ENCODE data around the gene B4GALNT2. TPM values are rescaled to one million over a fixed set of nuclear protein-coding genes. Genes with fewer than 3 reads are reported as not detected.

B4GALNT2 gene
- total RNA-seq, 1 donor from 2014 or later: not detected

DNA sequence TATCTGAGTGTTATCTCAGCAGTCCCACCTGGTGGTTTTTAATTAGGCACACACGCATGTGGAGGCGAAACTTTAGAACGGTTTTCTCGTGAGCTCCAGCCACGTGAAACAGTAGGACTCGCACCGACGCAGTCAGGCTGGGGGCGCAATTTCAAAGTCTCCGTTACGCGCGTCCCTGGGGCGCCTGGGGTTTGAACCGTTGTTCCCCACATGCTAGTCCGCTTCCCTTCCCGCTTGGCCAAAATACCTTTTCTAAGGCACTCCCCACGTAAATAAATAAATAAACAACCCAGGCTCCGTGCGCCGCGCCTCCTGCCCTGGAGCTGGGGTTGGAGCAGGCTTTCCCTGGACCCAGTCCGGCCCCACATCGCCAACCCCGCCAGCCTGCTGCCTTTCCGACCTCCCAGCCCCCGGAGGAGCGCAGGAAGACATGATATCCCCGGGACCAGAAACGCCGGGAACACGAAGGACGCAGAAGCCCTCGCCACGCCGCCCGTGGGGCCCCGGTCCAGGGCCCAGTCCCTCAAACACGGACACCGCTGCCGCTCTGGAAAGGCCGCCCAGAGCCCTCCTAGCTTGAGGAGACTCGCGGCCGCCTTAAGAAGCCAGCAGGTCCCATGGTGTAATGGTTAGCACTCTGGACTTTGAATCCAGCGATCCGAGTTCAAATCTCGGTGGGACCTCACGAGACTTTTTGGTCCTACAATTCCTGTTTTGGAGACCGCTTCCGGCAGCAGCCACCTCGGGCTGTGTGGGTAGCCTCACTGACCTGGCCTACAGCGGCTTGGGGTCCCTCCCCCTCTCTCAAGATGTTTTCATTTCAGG lies 59.6 kb downstream of the B4GALNT2 start:
- peak overlapping the region; percentile 93 for H3K27ac Mint-ChIP-seq
- no peaks in the 10 kb centered on the region for H3K36me3 Mint-ChIP-seq (ENCODE audit: low read depth)
- peak overlapping the region; percentile 84 for H3K4me3 Mint-ChIP-seq (ENCODE audit: low read depth)
- peak; percentile 81 for DNase-seq (ENCODE audit: low spot score)
- intact Hi-C loops (cut with micrococcal nuclease): loop anchor here (1.0 to 10.0 kb wide), 5 partner anchors 18 to 553 kb away; partner anchors contain the start of genes ABI3, GNGT2 and UBE2Z
- H3K9me3 Mint-ChIP-seq: no peaks in the 10 kb centered on the region
- H3K4me1 Mint-ChIP-seq (ENCODE audit: low read depth): peaks cover 37% of the 10 kb centered on the region
- no peaks in the 10 kb centered on the region for H3K27me3 Mint-ChIP-seq (ENCODE audit: low read depth)

DNA sequence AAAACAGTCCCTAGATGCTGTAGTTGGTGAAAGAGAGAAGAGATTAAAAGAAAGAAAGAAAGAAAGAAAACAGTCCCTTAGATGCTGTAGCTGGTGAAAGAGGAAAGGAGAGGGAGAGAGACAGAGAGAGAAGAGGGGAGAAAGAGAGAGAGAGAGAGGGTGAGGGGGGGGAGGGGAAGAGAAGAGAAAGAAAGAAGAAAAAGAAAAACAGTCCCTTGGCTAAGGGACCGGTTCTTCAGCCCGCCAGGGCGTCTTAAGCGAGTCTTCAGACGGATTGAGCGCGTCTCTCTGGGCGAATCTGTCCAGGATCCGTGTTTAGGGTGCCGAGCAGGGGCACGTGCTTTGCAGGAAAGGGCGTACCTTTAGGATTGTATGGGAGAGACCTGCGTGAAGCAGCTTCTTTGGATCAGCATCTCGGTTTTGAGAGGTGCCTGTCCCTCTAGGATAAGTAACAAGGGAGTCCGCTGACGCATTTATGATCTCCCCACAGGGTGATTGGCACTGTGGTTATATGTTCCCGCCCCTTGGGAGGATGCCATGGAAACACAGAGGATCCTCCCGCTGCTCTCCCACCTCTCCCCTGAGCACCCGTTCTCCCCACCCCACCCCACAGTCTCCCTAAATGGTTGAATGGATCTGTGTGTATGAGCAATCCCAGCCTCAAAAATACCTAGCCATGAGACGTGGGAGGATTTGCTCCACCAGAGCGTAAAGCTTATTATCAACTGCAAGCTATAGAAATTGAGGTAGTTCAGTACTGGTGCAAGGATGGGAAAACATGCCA lies 61.1 kb downstream of the B4GALNT2 start:
- no peaks in the 10 kb centered on the region for H3K36me3 Mint-ChIP-seq (ENCODE audit: low read depth)
- no peaks in the 10 kb centered on the region for H3K9me3 Mint-ChIP-seq
- peak overlapping the region; percentile 84 for H3K4me3 Mint-ChIP-seq (ENCODE audit: low read depth)
- DNase-seq (ENCODE audit: low spot score): no peak
- peaks cover 37% of the 10 kb centered on the region for H3K4me1 Mint-ChIP-seq (ENCODE audit: low read depth)
- H3K27me3 Mint-ChIP-seq (ENCODE audit: low read depth): no peaks in the 10 kb centered on the region
- intact Hi-C loops (cut with micrococcal nuclease): loop anchor here (2.0 to 10.0 kb wide), 5 partner anchors 25 to 551 kb away; partner anchors contain the start of gene UBE2Z
- H3K27ac Mint-ChIP-seq: peak overlapping the region; percentile 93

DNA sequence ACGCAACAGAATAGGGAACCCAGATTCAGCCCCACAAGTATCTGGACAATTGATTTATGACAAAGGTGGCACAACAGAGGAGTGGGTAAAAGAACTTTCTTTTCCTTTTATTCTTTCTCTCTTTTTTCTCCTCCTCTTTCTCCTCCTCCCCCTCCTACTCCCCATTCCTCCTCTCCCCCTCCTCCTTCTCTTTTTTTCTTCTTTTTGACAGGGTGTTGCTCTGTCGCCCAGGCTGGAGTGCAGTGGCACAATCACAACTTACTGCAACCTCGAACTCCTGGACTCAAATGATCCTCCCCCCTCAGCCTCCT lies 61.7 kb downstream of the B4GALNT2 start:
- H3K9me3 Mint-ChIP-seq: no peaks in the 10 kb centered on the region
- no peaks in the 10 kb centered on the region for H3K36me3 Mint-ChIP-seq (ENCODE audit: low read depth)
- intact Hi-C loops (cut with micrococcal nuclease): loop anchor here (2.0 to 10.0 kb wide), 5 partner anchors 25 to 551 kb away; partner anchors contain the start of gene UBE2Z
- peak overlapping the region; percentile 51 for H3K27ac Mint-ChIP-seq
- H3K4me3 Mint-ChIP-seq (ENCODE audit: low read depth): peak overlapping the region; percentile 50
- H3K4me1 Mint-ChIP-seq (ENCODE audit: low read depth): peaks cover 37% of the 10 kb centered on the region
- DNase-seq (ENCODE audit: low spot score): no peak
- H3K27me3 Mint-ChIP-seq (ENCODE audit: low read depth): no peaks in the 10 kb centered on the region

DNA sequence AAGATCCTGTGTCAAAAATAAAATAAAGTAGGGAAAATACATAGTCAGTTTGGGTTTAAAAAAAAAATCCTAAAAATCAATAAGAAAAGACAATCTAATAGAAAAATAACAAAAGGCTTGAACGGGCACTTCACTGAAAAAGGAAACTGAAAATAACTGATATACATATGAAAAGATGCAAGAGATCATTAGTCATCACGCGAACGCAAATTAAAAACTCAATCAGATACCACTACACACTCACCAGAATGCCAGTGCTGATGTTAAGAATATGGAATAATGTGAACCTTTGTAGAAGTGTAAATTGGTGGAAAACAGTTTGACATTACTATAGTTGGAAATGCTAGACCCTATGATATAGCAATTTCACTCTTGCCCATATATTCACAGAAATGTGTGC lies 63.2 kb downstream of the B4GALNT2 start:
- Mint-ChIP-seq H3K4me3 (ENCODE audit: low read depth) (no peak overlapping the region), H3K36me3 (ENCODE audit: low read depth) (no peaks in the 10 kb centered on the region), H3K9me3 (no peaks in the 10 kb centered on the region), H3K27ac (peak overlapping the region; percentile 71), H3K4me1 (ENCODE audit: low read depth) (peaks cover 34% of the 10 kb centered on the region), H3K27me3 (ENCODE audit: low read depth) (no peaks in the 10 kb centered on the region)
- no peak for DNase-seq (ENCODE audit: low spot score)
- intact Hi-C loops (cut with micrococcal nuclease): loop anchor here (2.0 to 10.0 kb wide), 4 partner anchors 23 to 549 kb away; partner anchors contain the start of gene UBE2Z

DNA sequence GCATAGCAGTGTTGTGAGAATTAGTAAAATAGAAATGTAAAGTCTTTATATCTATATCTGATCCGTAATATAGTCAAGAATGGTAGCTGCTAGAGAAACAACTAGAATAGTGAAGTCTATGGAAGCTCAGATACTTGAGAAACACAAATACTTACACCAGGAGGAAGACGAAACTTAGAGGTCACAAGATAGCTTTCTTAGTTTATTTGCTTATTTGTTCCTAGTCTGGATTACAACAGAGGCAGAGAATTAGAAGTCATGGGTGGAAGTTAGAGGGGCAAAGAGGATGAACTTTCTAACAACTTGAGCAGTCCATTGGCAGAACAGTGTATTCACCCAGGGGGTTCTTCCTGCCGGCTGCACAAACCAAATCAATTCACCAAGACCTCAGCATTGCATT lies 64.0 kb downstream of the B4GALNT2 start:
- Mint-ChIP-seq H3K4me3 (ENCODE audit: low read depth) (no peak overlapping the region), H3K36me3 (ENCODE audit: low read depth) (no peaks in the 10 kb centered on the region), H3K27me3 (ENCODE audit: low read depth) (no peaks in the 10 kb centered on the region), H3K4me1 (ENCODE audit: low read depth) (peaks cover 31% of the 10 kb centered on the region), H3K27ac (no peak overlapping the region), H3K9me3 (no peaks in the 10 kb centered on the region)
- intact Hi-C loops (cut with micrococcal nuclease): loop anchor here (10.0 kb wide), 3 partner anchors 292 to 548 kb away; partner anchors contain the start of gene UBE2Z
- no peak for DNase-seq (ENCODE audit: low spot score)

DNA sequence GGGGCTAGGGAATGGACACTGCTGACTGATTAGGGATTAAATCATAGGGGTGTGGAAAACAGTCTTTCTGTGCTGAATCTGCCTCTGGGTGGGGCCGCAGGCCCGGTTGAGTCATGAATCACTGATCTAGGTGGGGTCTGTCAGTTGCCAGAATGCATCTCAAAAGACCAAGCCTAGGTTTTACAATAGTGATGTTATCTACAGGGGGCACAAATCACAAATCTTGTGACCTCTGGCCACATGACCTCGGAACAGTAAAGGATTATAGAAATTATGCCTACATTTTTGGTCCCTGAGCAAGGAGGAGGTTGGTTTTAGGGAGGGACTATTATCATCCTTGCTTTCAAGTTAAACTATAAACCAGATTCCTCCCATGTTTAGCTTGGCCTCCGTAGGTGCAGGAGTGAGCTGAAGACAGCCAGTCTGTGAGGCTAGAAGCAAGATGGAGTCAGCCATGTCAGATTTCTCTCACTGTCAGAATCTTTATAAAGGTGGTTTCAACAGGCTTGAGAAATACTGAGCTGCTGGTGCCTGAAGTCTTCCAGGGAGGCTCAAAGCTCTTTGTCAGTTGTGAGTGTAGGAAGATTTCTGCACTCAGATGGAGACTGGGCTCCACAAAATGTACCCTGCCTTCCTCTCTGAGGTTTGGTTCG lies 64.9 kb downstream of the B4GALNT2 start:
- intact Hi-C loops (cut with micrococcal nuclease): loop anchor here (10.0 kb wide), 3 partner anchors 293 to 547 kb away; partner anchors contain the start of gene UBE2Z
- Mint-ChIP-seq H3K4me3 (ENCODE audit: low read depth) (no peak overlapping the region), H3K36me3 (ENCODE audit: low read depth) (no peaks in the 10 kb centered on the region), H3K9me3 (no peaks in the 10 kb centered on the region), H3K27ac (no peak overlapping the region), H3K4me1 (ENCODE audit: low read depth) (peaks cover 27% of the 10 kb centered on the region), H3K27me3 (ENCODE audit: low read depth) (no peaks in the 10 kb centered on the region)
- DNase-seq (ENCODE audit: low spot score): no peak

DNA sequence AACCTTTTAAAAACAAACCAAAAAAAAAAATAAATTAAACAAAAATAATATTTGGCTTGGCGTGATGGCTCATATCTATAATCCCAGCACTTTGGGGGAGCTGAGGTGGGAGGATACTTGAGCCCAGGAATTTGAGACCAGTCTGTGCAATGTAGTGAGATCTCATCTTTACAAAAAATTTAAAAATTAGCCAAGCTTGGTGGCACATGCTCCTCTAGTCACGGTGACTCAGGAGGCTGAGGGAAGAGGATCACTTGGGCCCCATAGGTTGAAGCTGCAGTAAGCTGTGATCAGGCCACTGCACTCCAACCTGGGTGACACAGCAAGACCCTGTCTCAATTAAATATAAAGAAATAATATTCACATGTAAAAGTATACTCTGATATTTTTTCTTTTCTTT lies 65.6 kb downstream of the B4GALNT2 start:
- H3K4me3 Mint-ChIP-seq (ENCODE audit: low read depth): no peak overlapping the region
- no peak for DNase-seq (ENCODE audit: low spot score)
- no peaks in the 10 kb centered on the region for H3K36me3 Mint-ChIP-seq (ENCODE audit: low read depth)
- no peaks in the 10 kb centered on the region for H3K27me3 Mint-ChIP-seq (ENCODE audit: low read depth)
- H3K9me3 Mint-ChIP-seq: no peaks in the 10 kb centered on the region
- no peak overlapping the region for H3K27ac Mint-ChIP-seq
- intact Hi-C loops (cut with micrococcal nuclease): loop anchor here (10.0 kb wide), 3 partner anchors 293 to 547 kb away; partner anchors contain the start of gene UBE2Z
- peaks cover 27% of the 10 kb centered on the region for H3K4me1 Mint-ChIP-seq (ENCODE audit: low read depth)

DNA sequence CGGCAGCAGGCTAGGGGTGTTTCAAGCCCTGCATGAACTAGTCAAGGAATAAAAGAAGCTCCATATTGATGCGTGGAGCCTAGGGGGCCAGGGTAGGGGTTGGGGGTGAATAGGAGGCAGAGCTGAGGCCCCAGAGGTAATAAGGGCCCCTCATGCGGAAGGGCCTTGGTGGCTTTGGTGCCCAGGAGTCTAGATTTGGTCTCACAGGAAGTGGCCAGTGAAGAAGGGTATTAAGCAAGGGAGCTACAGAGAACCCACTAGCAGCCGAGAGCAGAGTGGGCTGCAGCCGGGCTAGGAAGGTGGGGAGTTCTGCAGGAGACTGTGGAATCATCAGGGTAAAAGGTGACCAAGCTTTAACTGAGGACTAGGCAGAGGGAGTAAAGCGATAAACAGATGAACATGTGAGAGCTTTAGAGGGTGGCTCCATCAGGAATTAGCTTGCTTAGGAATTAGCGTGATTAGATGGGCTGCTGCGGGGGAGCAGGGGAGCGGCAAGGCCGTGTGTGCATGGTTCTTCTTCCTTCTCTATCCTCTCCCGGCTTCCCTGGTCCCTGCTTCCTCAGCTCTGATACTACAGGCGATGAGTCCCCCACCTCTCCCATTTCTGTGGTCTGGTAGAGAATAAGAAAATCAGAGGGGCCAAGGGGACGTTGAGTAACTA lies 68.0 kb downstream of the B4GALNT2 start:
- no peaks in the 10 kb centered on the region for H3K36me3 Mint-ChIP-seq (ENCODE audit: low read depth)
- H3K4me3 Mint-ChIP-seq (ENCODE audit: low read depth): no peak overlapping the region
- H3K4me1 Mint-ChIP-seq (ENCODE audit: low read depth): peaks cover 12% of the 10 kb centered on the region
- intact Hi-C loops (cut with micrococcal nuclease): no loop called here
- no peaks in the 10 kb centered on the region for H3K27me3 Mint-ChIP-seq (ENCODE audit: low read depth)
- no peak overlapping the region for H3K27ac Mint-ChIP-seq
- H3K9me3 Mint-ChIP-seq: no peaks in the 10 kb centered on the region
- no peak for DNase-seq (ENCODE audit: low spot score)

DNA sequence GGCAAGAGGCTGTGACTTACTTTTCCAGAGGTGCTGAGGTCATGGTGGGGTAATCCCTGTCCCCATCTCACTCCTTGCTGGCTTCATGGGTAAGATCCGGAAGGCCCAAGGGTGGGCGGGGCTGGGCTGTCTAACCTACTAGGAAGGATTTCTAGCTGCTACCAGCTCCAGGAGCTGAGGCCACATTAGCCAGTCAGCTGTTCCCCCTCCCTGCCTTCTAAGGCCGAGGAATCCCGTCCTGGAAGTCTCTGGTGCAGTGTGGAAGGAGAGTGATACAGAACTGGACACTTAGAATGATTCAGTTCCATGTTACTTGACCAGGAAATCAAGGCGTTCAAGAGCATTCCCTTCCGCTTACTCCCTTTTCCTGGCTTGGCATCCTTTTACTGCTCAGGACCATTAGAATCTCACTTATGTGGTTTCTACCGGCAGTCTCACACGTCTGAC lies 68.9 kb downstream of the B4GALNT2 start:
- Mint-ChIP-seq H3K27me3 (ENCODE audit: low read depth) (no peaks in the 10 kb centered on the region), H3K4me1 (ENCODE audit: low read depth) (peaks cover 3% of the 10 kb centered on the region), H3K27ac (no peak overlapping the region), H3K9me3 (no peaks in the 10 kb centered on the region), H3K4me3 (ENCODE audit: low read depth) (no peak overlapping the region), H3K36me3 (ENCODE audit: low read depth) (peaks cover 6% of the 10 kb centered on the region)
- intact Hi-C loops (cut with micrococcal nuclease): no loop called here
- DNase-seq (ENCODE audit: low spot score): no peak

DNA sequence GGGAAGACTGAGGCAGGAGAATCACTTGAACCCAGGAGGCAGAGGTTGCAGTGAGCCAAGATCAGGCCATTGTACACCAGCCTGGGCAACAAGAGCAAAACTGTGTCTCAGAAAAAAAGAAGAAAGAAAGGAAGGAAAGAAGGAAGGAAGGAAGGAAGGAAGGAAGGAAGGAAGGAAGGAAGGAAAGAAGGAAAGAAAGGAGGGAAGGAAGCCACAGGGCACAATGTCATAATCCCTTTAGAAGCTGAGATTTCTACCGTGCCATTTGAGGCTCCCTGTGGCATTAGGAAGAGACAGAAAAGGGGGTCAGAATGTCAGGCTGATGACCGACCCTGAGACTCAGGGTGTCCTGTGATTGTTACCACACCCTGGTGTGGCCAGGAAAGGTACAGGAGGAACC lies 71.2 kb downstream of the B4GALNT2 start:
- Mint-ChIP-seq H3K4me3 (ENCODE audit: low read depth) (no peak overlapping the region), H3K4me1 (ENCODE audit: low read depth) (peaks cover 3% of the 10 kb centered on the region), H3K27me3 (ENCODE audit: low read depth) (no peaks in the 10 kb centered on the region), H3K27ac (no peak overlapping the region), H3K9me3 (no peaks in the 10 kb centered on the region), H3K36me3 (ENCODE audit: low read depth) (peaks cover 6% of the 10 kb centered on the region)
- intact Hi-C loops (cut with micrococcal nuclease): no loop called here
- DNase-seq (ENCODE audit: low spot score): no peak

DNA sequence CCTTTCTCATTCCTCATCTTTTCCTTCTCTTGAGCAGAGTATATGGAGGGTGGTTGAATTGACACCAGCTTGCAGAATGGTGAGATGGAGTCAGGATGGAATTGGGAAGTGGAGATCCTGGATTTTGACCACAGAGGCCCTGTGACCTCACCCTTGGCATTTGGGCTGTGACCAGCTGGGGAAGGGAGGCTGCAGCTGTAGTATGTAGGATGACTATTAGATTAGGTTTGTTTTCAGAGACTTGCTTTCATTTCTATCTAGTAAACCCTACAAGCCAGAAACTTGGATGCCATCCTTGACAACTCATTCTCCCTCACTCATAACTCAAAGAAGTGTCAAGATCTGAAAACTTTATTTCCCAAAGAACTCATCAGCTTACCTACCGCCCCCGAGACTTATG lies 71.9 kb downstream of the B4GALNT2 start:
- Mint-ChIP-seq H3K27ac (no peak overlapping the region), H3K4me3 (ENCODE audit: low read depth) (no peak overlapping the region), H3K27me3 (ENCODE audit: low read depth) (no peaks in the 10 kb centered on the region), H3K9me3 (no peaks in the 10 kb centered on the region), H3K4me1 (ENCODE audit: low read depth) (peaks cover 10% of the 10 kb centered on the region), H3K36me3 (ENCODE audit: low read depth) (peaks cover 6% of the 10 kb centered on the region)
- no peak for DNase-seq (ENCODE audit: low spot score)
- intact Hi-C loops (cut with micrococcal nuclease): no loop called here

DNA sequence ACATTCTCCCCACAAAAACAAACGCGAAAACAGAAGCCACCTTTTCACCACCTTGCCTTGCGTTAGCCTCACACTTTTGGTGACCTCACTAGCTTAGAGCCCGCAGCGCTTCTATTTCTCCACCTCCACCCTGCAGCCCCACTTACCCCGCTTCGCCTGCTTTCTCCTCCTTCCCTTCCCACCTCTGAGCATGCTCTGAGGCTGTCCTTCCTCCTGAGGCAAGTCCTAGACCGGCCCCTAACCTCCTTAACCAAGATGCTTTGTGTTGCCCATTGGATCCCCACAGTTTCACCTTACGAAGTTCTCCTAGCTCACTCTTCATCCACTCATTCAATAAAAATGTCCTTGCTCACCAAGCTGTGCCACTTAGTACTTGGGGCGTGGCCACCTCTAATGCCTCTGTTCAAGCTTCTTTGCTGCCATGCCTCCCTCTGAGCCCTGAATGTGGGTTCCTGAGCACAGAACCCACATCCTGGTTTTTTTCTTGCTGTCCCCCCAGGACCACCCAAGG lies 76.5 kb downstream of the B4GALNT2 start:
- intact Hi-C loops (cut with micrococcal nuclease): no loop called here
- Mint-ChIP-seq H3K36me3 (ENCODE audit: low read depth) (peaks cover 22% of the 10 kb centered on the region), H3K4me1 (ENCODE audit: low read depth) (peaks cover 46% of the 10 kb centered on the region)

More for the DNA sequence above, 76.5 kb downstream of the B4GALNT2 start:
- Mint-ChIP-seq H3K9me3 (no peaks in the 10 kb centered on the region), H3K4me3 (ENCODE audit: low read depth) (peak overlapping the region; percentile 91), H3K27me3 (ENCODE audit: low read depth) (no peaks in the 10 kb centered on the region), H3K27ac (peak overlapping the region; percentile 87)
- no peak for DNase-seq (ENCODE audit: low spot score)
